Suprapubic skin (tissue), 4 donors: ENCODE measurements around the gene EP400.

Experiments
- EP300 ChIP-seq: sonication (generic); formaldehyde crosslinking; IDR thresholded peaks from one replicate; pipeline ENCODE4 v1.6.1; 2017; ENCODE audit warnings: antibody characterized with exemption
- POLR2A ChIP-seq, 2 donors: fragments of 450-650 bp; IDR thresholded peaks; one replicate each; pipeline ENCODE4 v1.6.1; 2017; ENCODE audit warnings: antibody characterized with exemption in 2 of 2, mild to moderate bottlenecking in 2 of 2, moderate library complexity in 2 of 2
- POLR2AphosphoS5 ChIP-seq, 3 donors: sonication (generic); formaldehyde crosslinking; IDR thresholded peaks; one replicate each; pipeline ENCODE4 v1.6.1; 2017; ENCODE audit warnings: antibody characterized with exemption in 3 of 3
- TF ChIP-seq, protein P1 (sequence below), 2 donors: fragments of 200-600 bp in 1 of 2; fragments of 450-650 bp in 1 of 2; sonication (generic) in 1 of 2; IDR thresholded peaks; one replicate each; pipeline ENCODE4 v1.5.1; 2016 to 2019; ENCODE audit warnings: antibody characterized with exemption in 2 of 2, mild to moderate bottlenecking in 1 of 2, moderate library complexity in 1 of 2

- TF ChIP-seq, protein P1, sequence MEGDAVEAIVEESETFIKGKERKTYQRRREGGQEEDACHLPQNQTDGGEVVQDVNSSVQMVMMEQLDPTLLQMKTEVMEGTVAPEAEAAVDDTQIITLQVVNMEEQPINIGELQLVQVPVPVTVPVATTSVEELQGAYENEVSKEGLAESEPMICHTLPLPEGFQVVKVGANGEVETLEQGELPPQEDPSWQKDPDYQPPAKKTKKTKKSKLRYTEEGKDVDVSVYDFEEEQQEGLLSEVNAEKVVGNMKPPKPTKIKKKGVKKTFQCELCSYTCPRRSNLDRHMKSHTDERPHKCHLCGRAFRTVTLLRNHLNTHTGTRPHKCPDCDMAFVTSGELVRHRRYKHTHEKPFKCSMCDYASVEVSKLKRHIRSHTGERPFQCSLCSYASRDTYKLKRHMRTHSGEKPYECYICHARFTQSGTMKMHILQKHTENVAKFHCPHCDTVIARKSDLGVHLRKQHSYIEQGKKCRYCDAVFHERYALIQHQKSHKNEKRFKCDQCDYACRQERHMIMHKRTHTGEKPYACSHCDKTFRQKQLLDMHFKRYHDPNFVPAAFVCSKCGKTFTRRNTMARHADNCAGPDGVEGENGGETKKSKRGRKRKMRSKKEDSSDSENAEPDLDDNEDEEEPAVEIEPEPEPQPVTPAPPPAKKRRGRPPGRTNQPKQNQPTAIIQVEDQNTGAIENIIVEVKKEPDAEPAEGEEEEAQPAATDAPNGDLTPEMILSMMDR (IDR thresholded peaks at IDR 0.05) = no peak
- TF ChIP-seq POLR2A (IDR thresholded peaks at IDR 0.05) (no peak), POLR2AphosphoS5 (IDR thresholded peaks at IDR 0.05) (no peak), EP300 (no peak)
Observed at GRCh38 chr12:132043216-132043615, 93.5 kb downstream of the EP400 start.
